OCI-LY1 (cell line): ENCODE measurements around the gene PAH.

Experiments
- CTCF ChIP-seq: fragments of 200-600 bp; sonication (generic), shearing (Covaris generic); IDR thresholded peaks from 2 replicates; pipeline ENCODE4 v1.5.1; 2017; ENCODE audit warnings: mild to moderate bottlenecking, antibody characterized with exemption, low read length, moderate library complexity, mixed read lengths
- EZH2 ChIP-seq: fragments of 200-600 bp; sonication (generic), shearing (Covaris generic); IDR thresholded peaks from 2 replicates; pipeline ENCODE4 v1.8.0; 2017; ENCODE audit warnings: borderline replicate concordance, mixed run types, mild to moderate bottlenecking, antibody characterized with exemption, low read length, moderate library complexity, mixed read lengths

- TF ChIP-seq CTCF (no peak), EZH2 (no peak)
Observed at GRCh38 chr12:102950107-102950949, 33.3 kb upstream of the PAH start.
